ENCODE measurements around the gene ME1.
"Not testable (repeated sequence)": the region's sequence is repeated elsewhere in the genome, so short reads cannot be mapped to it uniquely, and the experiment has no call there.

Gene ME1

GRCh38 chr6:83431545-83432155, 799 bp upstream of the ME1 start:
- DNase-seq: no peak

GRCh38 chr6:83429857-83430610, 817 bp downstream of the ME1 start:
- DNase-seq: no peak

GRCh38 chr6:83429269-83429668, 1.6 kb downstream of the ME1 start:
- no peak for DNase-seq

- DNase-seq: no peak
Observed at GRCh38 chr6:83424392-83425018, 6.3 kb downstream of the ME1 start.

- no peak for DNase-seq
Observed at GRCh38 chr6:83417880-83418663, 12.8 kb downstream of the ME1 start.

GRCh38 chr6:83413068-83413467, 17.8 kb downstream of the ME1 start:
- DNase-seq: no peak

GRCh38 chr6:83411731-83412130, 19.1 kb downstream of the ME1 start:
- DNase-seq: no peak

GRCh38 chr6:83403191-83403590, 27.7 kb downstream of the ME1 start:
- no peak for DNase-seq

- no peak for DNase-seq
Observed at GRCh38 chr6:83389606-83390005, 41.2 kb downstream of the ME1 start.

GRCh38 chr6:83385473-83385872, 45.4 kb downstream of the ME1 start:
- no peak for DNase-seq

- DNase-seq: no peak
Observed at GRCh38 chr6:83384751-83385150, 46.1 kb downstream of the ME1 start.

- DNase-seq: no peak
Observed at GRCh38 chr6:83381949-83382348, 48.9 kb downstream of the ME1 start.

GRCh38 chr6:83378621-83379388, 52.0 kb downstream of the ME1 start:
- no peak for DNase-seq

GRCh38 chr6:83371423-83371822, 59.4 kb downstream of the ME1 start:
- DNase-seq: no peak

- no peak for DNase-seq
Observed at GRCh38 chr6:83370567-83370966, 60.3 kb downstream of the ME1 start.

- no peak for DNase-seq
Observed at GRCh38 chr6:83369692-83370091, 61.2 kb downstream of the ME1 start.

- DNase-seq: no peak
Observed at GRCh38 chr6:83368577-83368976, 62.3 kb downstream of the ME1 start.

- no peak for DNase-seq
Observed at GRCh38 chr6:83367104-83367503, 63.7 kb downstream of the ME1 start.

- no peak for DNase-seq
Observed at GRCh38 chr6:83365931-83366330, 64.9 kb downstream of the ME1 start.

GRCh38 chr6:83362349-83362748, 68.5 kb downstream of the ME1 start:
- DNase-seq: not testable (repeated sequence)

- DNase-seq: no peak
Observed at GRCh38 chr6:83359638-83360037, 71.2 kb downstream of the ME1 start.

- DNase-seq: no peak
Observed at GRCh38 chr6:83354747-83355146, 76.1 kb downstream of the ME1 start.

Data from T1000 (cell line).